Measurements from ENCODE around the gene LYPD4.

The LYPD4 gene

DNA sequence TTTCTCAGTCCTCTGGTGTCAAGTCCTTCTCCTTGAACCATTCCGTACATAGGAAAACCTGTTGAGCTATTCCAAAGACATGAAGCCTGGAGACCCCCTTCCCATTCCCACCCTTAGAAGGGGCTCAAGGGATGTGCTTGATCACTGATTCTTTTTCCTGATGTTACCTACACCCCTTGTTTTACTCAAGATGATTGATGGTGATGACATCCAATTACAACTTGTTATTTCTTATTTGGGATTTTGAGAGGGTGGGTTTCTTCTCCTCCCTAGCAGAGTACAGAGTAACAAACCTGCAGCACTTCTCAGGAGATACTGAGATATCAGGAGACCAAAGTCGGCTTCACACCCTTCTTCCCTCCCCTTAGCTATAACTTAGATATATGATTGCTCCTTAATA lies 8.9 kb upstream of the LYPD4 start:
- DNase-seq: no peak

DNA sequence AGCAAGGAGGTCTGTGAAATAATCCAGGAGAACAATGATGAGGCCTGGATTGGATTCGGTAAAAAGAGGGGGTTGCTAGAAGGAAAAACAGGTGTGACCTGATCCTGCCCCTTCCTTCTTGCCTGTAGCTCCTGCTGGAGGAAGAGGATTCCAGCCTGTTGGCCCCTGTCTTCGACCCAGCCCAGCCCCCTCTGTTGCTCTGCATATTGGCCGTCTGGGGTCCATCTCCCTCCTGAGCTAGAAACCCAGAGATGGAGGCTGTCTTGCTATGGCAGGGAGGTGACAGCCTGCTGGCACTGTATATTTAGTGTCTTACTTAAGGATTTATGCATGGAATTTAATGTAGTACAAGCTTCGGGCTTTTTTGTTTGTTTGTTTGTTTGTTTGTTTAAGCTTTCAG lies 7.0 kb upstream of the LYPD4 start:
- DNase-seq: no peak

DNA sequence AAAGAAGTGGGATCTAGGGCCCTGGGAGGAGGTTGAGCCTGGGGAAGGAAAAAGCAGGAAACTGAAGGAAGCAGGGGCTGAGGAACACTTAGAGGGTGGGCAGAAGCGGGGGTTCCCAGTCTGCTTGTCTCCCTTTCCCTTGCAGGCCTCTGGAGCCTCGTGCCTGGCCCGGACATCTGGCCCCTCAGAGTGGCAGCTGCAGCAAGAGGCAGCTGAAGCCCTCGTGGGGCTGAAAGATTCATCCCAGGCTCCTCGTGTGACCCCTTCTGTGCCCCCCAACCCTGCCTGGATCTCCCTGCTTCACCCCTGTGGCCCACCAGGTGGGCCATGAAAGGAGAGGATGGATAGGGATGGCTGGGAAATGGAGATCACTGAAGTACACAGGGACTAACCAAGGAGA lies 5.9 kb upstream of the LYPD4 start:
- no peak for DNase-seq

DNA sequence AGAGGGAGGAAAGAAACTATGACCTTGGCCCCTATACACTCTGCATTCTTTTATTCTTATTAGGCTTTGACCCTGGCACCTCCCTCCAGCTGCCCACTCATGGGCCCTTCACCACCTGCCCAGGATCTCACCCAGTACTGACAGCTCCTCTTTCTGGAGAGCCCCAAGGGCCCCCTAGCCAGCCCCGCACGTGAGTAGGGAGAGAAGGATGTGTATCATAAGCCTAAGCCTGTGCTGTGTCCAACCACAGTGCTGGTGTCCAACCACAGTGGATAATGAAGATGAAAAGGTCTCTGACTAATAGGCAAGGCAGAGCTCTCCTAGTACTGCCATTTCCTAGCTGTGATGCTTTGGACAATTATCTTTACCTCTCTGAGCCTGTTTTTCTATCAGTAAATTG lies 4.6 kb upstream of the LYPD4 start:
- DNase-seq: no peak

DNA sequence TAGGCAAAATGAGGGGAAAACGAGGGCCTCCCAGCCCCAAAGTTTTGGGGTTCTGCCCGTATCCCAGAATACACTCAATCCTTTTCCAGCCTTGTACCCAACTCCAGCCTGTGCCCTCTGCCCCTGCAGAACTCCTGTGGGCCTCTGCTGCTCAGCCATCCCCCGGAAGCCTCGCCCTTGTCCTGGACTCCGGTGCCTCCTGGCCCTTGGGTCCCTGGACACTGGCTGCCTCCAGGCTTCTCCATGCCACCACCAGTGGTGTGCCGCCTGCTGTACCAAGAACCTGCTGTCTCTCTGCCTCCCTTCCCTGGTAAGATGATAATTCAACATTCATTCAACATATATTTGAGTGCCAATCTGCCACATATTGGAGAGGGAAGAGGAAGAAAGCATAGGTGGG lies 4.2 kb upstream of the LYPD4 start:
- no peak for DNase-seq

DNA sequence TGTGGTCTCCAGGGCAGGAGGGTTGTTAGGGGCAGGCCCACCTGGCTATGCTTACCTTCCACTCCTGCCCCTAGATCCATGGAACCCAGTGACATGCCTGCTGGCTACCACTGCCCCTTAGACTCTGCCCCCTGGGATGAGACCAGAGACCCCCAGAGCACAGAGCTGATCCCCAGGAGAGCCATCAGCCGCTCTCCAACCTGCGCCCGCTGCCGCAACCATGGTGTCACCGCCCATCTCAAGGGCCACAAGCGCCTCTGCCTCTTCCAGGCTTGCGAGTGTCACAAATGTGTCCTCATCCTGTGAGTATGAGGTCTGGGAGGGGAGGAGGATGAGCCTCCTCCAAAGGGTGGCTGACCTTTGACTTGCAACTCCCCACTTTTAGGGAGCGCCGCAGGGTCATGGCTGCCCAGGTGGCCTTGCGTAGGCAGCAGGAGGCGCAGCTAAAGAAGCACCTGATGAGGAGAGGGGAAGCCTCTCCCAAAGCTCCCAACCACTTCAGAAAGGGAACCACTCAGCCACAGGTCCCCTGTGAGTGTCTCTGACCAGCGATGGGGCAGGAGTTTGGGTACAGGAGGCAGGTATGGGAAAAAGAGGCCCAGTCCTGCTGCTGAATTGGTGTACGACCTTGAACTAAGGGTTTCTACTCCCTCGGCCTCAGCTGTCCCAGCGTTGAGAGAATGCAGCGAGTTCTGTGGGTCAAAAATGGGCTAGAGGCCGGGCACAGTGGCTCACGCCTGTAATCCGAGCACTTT lies 3.0 kb upstream of the LYPD4 start:
- no peak for DNase-seq

DNA sequence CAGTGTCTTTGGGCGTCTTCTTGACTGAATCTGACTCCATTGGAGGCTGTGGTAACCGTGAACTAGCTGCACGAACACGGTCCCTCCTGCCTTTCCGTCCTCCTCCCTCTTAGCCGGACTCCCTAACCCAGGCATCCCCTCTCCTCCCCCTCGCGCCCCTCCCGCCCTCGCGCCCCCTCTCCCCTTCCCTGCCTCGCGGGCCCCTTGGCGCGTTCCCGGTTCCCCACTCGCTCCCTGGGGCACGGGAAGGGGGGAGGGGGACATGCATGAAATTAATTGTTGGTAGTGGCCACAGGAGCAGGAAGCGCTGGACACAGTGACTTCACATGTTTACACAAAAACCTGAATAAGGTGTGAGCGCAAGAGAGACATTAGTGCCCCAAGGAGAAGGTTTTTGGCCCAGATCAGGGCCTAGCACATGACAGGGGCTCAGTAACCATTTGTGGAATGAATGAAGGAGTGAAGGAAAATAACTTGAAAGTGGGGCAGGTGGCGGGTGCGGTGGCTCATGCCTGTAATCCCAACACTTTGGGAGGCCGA lies 638 bp upstream of the LYPD4 start:
- DNase-seq: no peak

DNA sequence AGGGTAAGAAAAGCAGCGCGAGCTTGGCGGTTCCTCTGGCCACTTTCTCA lies 343 bp upstream of the LYPD4 start, which contains the start of gene DMRTC2:
DMRTC2 (plus strand) TSS at position 42 of the 50 bp plus-strand sequence. CDS start 2,387 bp downstream, outside the sequence.
- no peak for DNase-seq

DNA sequence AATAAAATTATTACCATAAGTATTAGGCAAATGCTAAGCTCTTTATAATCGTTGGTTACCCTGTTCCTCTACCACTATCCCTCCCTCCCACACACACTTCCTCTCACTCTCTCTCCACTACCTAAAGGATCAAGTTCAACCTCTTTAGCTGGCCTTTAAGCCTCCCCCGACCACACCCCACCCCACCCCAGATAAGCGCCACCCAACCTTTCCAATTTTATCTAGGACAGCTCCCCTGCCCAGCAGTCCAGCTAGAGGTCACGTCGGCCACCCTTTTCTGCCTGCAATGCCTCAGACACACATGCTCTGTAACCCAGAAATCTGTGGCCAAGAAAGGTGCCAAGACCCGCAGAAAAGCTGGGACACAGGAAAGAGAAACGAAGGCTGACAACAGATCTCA lies 1.1 kb downstream of the LYPD4 start:
- no peak for DNase-seq

DNA sequence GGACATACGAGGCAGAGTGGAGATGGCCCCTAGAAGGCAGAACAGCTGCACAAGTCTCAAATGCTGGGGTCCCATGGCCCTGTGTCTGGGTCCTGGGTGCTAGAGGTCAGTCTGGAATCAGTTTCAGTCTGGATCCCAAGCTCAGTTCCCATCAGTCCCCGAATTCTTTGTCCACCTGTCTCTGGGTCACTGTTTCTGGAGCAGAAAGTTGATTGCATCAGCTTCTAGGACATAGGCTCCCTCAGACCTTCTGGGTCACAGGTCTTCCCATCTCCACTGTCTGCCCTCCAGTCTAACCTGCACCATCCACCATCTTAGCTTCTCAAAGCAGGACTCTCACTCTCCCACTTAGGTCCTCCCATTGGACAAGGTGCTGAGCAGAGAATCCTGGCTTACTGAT lies 5.3 kb downstream of the LYPD4 start:
- DNase-seq: no peak

DNA sequence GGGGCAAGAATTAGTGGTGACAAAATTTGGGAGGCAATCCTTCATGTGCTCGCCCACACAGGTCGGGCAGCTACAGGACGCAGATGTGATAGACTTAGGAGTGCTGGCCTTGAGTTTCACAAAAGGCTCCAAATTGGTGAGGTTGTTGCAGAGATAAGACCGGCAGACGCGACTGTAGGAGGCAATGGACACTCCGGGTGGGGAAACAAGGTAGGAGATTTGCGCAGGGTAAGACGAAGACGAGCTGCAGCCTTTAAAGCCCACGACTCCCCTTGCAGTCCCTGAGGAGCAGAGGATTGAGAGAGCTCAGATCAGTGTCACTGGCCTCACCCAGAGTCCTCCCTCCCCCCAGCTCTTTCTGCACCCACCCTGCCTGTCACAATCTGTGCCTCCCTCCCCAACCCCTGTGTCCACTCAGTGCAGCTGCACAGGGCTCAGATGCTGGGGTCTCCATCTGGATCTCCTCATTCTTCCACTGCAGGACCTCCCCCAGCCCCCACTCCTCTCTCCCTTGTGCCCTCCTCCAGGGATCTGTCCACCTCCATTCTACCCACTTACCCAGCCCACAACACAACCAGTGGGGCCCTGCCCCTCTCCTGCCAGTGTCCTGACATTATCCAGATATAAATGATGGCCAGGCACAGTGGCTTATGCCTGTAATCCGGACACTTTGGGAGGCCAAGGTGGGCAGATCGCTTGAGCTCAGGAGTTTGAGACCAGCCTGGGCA lies 6.3 kb downstream of the LYPD4 start:
- no peak for DNase-seq

DNA sequence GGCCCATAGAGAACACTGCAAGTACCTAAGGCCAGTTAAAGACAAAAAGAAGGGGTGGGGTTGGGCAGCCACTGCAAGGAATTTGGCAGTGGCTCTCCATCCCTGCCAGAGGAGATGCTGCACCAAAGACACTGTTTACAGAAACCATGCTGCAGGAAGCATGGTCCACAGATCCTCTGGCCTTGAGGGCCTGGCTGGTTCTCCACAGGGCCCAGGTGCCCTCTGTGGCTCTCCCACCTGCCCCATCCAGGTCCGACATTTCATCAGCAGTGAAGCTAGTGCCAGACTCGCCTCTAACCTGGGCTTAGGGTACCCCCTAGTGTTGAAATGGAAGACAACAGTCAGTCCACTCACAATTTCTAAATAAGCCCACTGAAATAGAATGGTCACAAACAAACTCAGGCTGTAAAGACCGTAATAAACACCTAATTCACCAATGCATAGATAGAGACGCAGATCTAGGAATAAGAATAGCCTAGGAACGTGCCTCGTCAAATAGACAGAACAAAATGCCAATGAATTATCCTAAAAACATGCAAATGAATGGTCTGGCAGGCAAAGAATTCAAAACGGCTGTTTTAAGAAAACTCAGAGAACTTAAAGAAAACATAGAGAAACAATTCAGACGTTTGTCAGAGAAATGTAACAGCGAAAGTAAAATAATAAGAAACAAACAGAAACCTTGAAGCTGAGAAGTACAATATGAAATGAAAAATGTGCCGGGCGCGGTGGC lies 23.3 kb downstream of the LYPD4 start:
- DNase-seq: peak in 5 of 56 donors; percentile 2 to 14 (median 9)

DNA sequence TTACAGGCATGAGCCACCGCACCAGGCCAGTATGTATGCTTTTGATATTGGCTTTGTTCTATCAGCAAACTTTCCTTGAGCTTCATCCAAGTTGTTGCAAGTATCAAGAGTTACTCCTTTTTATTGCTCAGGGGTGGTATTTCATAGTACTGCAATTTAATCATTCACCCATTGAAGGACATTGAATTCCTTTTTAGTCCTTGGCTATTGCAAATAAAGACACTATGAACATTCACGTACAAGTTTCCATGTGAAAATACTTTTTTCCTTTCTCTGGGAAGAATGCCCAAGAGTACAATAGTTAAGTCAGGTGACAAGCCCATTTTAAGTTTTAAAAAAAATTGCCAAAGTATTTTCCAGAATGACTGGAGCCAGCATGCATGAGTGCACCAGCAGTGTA lies 27.7 kb downstream of the LYPD4 start:
- DNase-seq: no peak

DNA sequence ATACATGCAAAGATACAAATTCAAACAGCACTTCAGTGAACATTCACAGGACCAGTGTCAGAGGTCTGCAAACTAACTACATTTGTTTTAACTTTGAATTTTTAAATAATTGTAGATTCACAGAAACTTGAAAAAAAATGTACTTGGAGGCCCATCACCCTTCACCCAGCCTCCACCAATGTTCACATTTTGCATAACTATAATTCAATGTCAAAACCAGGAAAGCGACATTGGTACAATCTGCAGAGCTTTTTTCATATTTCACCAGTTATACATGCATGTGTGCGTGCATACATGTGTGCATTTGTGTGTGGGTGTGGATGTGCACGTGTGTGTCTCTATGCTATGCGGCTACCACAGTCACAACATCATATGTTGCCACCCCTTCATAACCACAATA lies 29.2 kb downstream of the LYPD4 start:
- no peak for DNase-seq

DNA sequence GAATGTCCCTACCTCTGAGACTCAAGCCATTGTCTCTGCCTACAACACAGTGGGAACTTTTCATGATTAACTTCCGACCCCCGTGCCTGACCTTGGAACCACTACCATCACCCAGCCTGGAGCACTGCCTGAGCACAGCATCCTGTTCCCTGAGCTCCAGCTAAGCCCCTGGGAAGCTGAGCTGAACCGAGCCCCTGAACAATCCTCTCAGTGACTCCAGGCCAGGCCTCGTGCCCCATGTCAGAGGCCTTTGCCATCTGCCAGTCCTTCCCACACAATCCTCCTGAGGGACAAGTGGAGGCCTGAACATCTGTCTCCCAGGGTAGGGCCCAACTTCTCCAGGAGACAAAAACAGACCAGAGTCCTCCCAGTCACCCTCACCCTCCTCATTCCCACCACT lies 30.6 kb downstream of the LYPD4 start:
- no peak for DNase-seq

DNA sequence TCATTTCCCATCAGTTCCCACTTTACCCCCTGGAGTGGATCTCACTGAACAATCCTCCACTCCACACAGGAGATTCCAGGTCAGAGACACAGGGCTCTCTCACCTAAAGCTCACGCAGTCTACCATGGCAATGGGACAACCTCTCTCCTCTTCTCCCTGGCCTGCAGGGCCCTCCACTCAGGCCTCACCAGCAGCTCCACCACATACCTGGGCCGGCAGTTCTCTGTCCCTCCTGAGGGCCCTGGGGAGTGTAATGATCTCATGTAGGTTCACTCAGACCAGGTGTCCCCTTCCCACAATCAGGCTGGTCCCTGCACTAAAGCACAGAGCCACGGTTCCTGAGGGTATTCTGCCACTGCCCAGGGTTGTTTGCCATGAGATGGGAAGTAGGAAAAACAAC lies 32.5 kb downstream of the LYPD4 start:
- DNase-seq: no peak

DNA sequence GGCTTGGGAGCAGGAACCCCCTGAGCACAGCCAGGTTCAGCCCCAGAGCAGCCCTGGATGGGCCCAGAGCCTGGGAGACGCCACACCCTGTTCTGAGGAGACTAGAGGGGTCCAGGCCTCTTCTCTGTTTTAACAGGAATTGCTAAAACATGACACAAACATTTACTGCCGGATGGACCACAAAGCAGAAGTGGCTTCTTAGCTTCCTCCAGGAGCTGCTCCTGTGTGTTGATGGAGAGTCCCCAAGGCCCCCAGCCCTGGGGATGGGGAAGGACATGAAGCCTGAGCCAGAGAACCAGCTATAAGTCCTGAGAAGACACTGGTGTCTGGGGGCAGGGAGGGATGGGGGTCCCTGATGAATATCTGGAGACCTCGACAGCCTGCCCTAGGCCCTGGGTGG lies 33.4 kb downstream of the LYPD4 start:
- peak in 13 of 56 donors; percentile 0 to 40 (median 11) for DNase-seq

DNA sequence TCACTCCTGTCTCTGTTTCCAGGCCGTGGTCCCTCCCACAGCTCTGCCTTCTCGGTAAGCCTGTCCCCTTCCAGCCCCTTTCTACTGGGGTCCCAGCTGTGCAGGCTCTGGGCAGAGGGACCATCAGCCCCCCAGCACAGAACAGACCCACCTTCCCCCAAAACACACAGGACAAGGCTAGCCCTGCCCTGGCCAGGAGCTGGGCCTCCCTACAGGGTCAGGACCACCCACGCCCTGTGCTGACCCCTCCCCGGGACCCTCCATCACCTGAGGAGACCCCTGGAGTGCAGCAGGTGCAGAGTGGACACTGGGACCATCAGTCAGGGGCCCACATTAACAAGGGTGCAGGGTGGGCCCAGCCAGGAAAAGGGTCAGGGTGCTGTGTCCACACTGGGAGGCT lies 34.2 kb downstream of the LYPD4 start:
- no peak for DNase-seq

DNA sequence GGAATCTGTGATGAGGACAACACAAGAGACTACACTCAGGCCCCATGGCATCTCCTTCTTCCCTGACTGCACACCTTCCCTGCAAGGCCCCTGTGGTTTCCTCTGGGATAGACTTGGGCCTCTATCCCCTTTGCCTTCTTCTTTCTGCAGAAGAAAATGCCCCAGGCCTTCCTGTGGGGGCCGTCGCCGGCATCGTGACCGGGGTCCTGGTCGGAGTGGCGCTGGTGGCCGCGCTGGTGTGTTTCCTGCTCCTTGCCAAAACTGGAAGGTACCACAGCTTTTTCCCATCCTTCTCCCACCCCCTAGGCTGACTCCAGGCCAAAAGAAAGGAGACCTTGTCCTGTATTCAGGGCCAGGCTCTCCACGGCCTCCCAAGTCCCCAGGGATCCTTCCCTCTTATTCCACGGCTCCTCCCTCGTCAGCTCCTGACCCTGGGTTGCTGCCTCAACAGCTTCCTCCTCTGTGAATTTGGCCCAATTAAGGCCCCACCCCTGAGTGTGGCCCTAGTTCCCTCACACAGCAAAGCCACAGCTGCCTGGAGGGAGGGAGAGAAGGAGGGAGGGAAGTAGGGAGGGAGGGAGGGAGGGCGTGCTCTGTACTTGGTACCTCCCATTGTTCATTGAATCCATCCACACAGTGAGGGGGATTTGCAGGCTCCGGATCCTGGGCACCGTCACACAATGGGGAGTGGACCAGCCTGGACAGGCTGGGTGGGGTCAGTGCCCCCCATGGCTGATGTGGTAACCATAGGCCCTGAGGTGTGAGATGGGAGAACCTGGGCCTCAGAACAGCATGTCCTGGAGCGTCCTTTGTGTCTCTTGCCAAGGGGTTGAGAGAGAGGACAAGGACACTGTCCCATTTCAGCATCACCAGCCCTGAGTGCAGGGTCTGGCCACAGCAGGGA lies 35.6 kb downstream of the LYPD4 start:
- DNase-seq: no peak

DNA sequence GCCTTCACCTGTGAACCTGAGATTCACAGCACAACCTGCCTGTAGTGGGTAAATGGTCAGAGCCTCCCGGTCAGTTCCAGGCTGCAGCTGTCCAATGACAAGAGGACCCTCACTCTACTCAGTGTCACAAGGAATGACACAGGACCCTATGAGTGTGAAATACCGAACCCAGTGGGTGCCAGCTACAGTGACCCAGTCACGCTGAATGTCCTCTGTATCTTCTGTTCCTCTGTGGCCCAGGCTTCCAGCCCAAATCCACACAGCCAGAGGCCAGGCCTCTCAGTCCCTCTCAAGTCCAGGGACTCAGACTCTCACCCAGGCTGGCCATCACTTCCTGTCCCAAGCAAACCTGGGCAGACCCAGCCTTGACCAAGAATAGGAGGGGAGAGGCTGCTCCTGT lies 37.3 kb downstream of the LYPD4 start:
- no peak for DNase-seq

DNA sequence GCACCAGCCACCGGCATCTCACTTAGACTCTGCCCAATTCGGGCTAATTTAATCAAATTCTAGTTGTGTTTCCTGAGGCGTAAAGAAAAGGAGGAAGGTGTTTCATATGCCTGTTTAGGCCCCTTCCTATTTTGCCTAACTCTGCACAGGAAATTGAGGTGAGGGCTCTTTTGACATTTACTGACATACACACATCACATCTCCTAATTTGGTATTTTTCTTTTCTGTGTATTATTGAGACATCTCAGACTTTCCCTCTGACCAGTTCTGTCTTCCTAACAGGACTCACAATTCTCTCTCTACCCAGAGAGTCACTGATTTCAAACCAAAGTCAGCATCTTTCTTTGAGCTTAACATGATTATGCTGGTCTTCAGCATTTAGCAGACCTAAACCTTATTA lies 40.1 kb downstream of the LYPD4 start:
- DNase-seq: no peak

DNA sequence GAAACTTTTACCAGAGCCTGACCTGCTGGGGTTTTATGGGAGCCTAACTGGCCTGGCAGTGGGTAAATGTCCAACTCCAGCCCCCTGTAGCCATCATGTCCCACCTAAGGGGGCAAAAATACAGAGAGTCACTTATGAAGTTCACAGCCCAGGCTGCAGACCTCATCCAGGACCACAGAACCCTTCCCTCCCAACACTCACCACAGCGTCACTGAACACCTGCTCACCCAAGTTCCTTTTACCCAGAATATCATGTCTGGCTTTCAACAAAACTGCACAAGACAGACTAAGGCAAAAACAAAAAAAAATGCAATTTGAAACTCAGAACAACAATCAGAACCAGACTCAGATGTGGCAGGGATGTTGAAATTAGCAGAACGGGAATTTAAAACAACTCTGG lies 41.7 kb downstream of the LYPD4 start:
- no peak for DNase-seq
